OCI-LY1 (cell line): ENCODE measurements around the gene RALGPS1.

Source experiments
- H2AFZ ChIP-seq: fragments of 200-600 bp; sonication (generic), shearing (Covaris generic); 2 replicates; pipeline ENCODE4 v1.6.0; 2014; ENCODE audit warnings: antibody characterized with exemption, mild to moderate bottlenecking, low read length
- H3F3A ChIP-seq: fragments of 200-600 bp; sonication (generic), shearing (Covaris generic); 2 replicates; pipeline ENCODE4 v1.6.0; 2014; ENCODE audit warnings: mild to moderate bottlenecking, antibody characterized with exemption, low read length, moderate library complexity; ENCODE audit not compliant: insufficient read depth
- H3K27ac ChIP-seq: fragments of 200-600 bp; sonication (generic); 2 replicates; pipeline ENCODE4 v1.5.1; 2014; ENCODE audit warnings: low read length, mixed run types, mild to moderate bottlenecking, low read depth; ENCODE audit not compliant: poor library complexity, severe bottlenecking
- H3K27me3 ChIP-seq: fragments of 200-600 bp; sonication (generic); 2 replicates; pipeline ENCODE4 v1.6.0; 2014; ENCODE audit warnings: antibody characterized with exemption, mild to moderate bottlenecking, low read length, moderate library complexity; ENCODE audit not compliant: insufficient read depth
- H3K36me3 ChIP-seq: fragments of 200-600 bp; sonication (generic); 2 replicates; pipeline ENCODE4 v1.6.1; 2014; ENCODE audit warnings: mild to moderate bottlenecking, antibody characterized with exemption, low read length, moderate library complexity, mixed read lengths; ENCODE audit not compliant: insufficient read depth
- H3K4me1 ChIP-seq: fragments of 200-600 bp; sonication (generic); 2 replicates; pipeline ENCODE4 v1.5.1; 2014; ENCODE audit warnings: mild to moderate bottlenecking, low read length, moderate library complexity; ENCODE audit not compliant: insufficient read depth, severe bottlenecking
- H3K4me2 ChIP-seq: fragments of 200-600 bp; sonication (generic), shearing (Covaris generic); 2 replicates; pipeline ENCODE4 v1.6.1; 2014; ENCODE audit warnings: low read length
- H3K4me3 ChIP-seq: fragments of 200-600 bp; sonication (generic); 2 replicates; pipeline ENCODE4 v1.5.1; 2014; ENCODE audit warnings: low read length, low read depth, mild to moderate bottlenecking, mixed read lengths; ENCODE audit not compliant: poor library complexity, severe bottlenecking
- H3K79me2 ChIP-seq: fragments of 200-600 bp; shearing (Covaris generic); 2 replicates; pipeline ENCODE4 v1.6.1; 2016; ENCODE audit warnings: mixed run types, low read length, mixed read lengths; ENCODE audit not compliant: insufficient read depth
- H3K9ac ChIP-seq: fragments of 200-600 bp; sonication (generic), shearing (Covaris generic); 2 replicates; pipeline ENCODE4 v1.6.1; 2014; ENCODE audit warnings: mild to moderate bottlenecking, low read length, mixed read lengths
- H3K9me2 ChIP-seq: fragments of 200-600 bp; sonication (generic), shearing (Covaris generic); 2 replicates; pipeline ENCODE4 v1.6.1; 2014; ENCODE audit warnings: low read depth, mild to moderate bottlenecking, low read length, mixed read lengths
- H3K9me3 ChIP-seq: fragments of 200-600 bp; shearing (Covaris generic); 2 replicates; pipeline ENCODE4 v1.6.1; 2014; ENCODE audit warnings: low read length, mixed read lengths
- H4K20me1 ChIP-seq: fragments of 200-600 bp; sonication (generic), shearing (Covaris generic); 2 replicates; pipeline ENCODE4 v1.6.0; 2016; ENCODE audit warnings: mild to moderate bottlenecking, low read length; ENCODE audit not compliant: insufficient read depth
- EZH2 ChIP-seq: fragments of 200-600 bp; sonication (generic), shearing (Covaris generic); IDR thresholded peaks from 2 replicates; pipeline ENCODE4 v1.8.0; 2017; ENCODE audit warnings: borderline replicate concordance, mixed run types, mild to moderate bottlenecking, antibody characterized with exemption, low read length, moderate library complexity, mixed read lengths
- TF ChIP-seq, protein P1 (sequence below): fragments of 200-600 bp; sonication (generic), shearing (Covaris generic); IDR thresholded peaks from 2 replicates; pipeline ENCODE4 v1.5.1; 2017; ENCODE audit warnings: mild to moderate bottlenecking, antibody characterized with exemption, low read length, moderate library complexity, mixed read lengths

Gene RALGPS1

DNA sequence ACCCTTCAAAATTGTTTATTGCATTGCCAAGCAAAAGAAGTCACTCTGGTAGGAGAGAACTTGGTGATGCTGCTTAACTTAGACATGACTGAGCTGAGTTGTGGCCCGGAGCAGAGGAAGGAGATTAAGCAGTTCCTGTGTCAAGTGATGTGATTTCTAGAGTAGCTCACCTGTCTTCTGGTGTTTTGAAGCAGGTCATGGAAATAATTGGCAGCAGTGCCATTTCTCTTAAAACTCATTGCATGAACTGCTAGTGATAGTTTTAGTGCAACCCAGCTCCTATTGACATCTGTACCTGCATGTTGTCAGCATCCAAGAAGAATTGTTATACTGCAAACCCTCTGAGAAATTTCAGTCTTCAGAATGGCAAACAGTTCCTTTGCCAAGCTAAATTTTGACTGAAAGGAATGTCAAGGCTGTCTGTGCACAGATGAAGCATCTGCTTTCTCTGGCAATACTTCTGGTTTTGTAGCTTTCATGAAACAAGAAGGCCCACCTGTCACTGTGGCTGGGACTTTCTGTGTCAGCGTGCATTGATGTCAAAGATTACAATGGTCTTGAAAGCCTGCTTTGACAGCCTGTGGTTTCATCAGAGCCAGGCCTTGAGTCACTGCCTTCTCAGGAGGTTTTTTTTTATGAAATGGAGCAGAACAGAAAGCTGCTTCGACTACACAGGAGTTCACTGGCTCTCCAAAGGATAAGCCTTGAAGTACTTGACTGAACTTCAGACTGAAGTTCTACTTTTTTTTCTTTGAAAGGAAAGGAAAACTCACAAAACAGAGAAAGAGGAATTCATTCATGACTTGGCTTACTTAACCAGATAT, 90.6 kb downstream of the RALGPS1 start:
- H3K9me3 ChIP-seq, result no peaks in the 10 kb centered on the region
- H3K27ac ChIP-seq, result no peak overlapping the region
- no peaks in the 10 kb centered on the region for H3K36me3 ChIP-seq
- H3K27me3 ChIP-seq, result no peaks in the 10 kb centered on the region
- no peaks in the 10 kb centered on the region for H3F3A ChIP-seq
- no peak overlapping the region for H3K4me3 ChIP-seq
- H3K9ac ChIP-seq, result no peak overlapping the region
- no peak overlapping the region for H3K4me2 ChIP-seq
- no peaks in the 10 kb centered on the region for H3K79me2 ChIP-seq
- no peaks in the 10 kb centered on the region for H4K20me1 ChIP-seq
- no peaks in the 10 kb centered on the region for H3K9me2 ChIP-seq
- TF ChIP-seq EZH2, result no peak
- TF ChIP-seq, protein P1, sequence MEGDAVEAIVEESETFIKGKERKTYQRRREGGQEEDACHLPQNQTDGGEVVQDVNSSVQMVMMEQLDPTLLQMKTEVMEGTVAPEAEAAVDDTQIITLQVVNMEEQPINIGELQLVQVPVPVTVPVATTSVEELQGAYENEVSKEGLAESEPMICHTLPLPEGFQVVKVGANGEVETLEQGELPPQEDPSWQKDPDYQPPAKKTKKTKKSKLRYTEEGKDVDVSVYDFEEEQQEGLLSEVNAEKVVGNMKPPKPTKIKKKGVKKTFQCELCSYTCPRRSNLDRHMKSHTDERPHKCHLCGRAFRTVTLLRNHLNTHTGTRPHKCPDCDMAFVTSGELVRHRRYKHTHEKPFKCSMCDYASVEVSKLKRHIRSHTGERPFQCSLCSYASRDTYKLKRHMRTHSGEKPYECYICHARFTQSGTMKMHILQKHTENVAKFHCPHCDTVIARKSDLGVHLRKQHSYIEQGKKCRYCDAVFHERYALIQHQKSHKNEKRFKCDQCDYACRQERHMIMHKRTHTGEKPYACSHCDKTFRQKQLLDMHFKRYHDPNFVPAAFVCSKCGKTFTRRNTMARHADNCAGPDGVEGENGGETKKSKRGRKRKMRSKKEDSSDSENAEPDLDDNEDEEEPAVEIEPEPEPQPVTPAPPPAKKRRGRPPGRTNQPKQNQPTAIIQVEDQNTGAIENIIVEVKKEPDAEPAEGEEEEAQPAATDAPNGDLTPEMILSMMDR, result no peak
- H3K4me1 ChIP-seq, result no peaks in the 10 kb centered on the region
- no peak overlapping the region for H2AFZ ChIP-seq

DNA sequence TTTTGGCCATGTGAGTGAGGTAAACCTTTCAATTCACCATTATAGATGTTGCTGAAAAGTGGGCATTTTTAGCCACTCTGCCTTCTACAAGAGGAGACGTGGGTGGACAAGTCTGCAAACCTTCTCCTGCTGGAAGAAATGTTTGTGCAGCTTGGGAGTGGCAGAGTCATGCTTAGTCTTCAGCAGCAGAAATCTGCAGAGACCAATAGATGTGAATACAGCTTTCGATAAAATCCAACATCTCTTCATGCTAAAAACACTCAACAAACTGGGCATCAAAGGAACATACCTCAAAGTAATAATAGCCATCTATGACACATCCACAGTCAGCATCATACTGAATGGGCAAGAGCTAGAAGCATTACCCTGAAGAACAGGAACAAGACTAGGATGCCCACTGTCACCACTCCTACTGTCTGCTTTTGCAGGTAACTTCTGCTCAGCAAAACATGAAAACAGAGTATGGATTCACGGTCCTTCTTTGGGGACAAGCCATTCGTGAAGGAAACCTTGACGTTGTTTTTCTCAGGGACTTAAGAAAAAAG, 91.3 kb downstream of the RALGPS1 start:
- no peak overlapping the region for H3K4me2 ChIP-seq

DNA sequence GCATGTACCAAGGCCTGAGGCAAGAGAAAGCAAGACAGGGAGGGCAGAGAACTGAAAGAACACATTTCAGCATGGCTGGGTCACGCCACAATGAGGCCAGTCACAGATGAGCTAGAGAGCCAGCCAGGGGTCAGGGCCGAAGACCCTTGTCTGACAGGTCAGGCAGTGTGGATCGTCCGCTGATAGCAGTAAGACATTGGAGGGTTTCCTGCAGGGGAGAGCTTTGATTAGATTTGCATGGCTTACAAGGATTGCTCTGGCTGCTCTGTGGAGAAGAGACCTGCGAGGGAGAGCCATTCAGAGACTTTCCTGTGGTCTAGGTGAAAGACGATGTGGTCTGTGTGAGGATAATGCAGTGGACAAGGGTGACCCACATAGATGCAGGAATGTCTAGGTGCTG, 93.1 kb downstream of the RALGPS1 start:
- H3K4me1 ChIP-seq, result no peaks in the 10 kb centered on the region
- no peak overlapping the region for H3K9ac ChIP-seq
- no peaks in the 10 kb centered on the region for H3K9me2 ChIP-seq
- no peaks in the 10 kb centered on the region for H3K36me3 ChIP-seq
- H3K79me2 ChIP-seq, result no peaks in the 10 kb centered on the region
- H2AFZ ChIP-seq, result no peak overlapping the region
- H3K9me3 ChIP-seq, result no peaks in the 10 kb centered on the region
- no peaks in the 10 kb centered on the region for H4K20me1 ChIP-seq
- H3K27ac ChIP-seq, result no peak overlapping the region
- no peak overlapping the region for H3K4me3 ChIP-seq
- H3K27me3 ChIP-seq, result no peaks in the 10 kb centered on the region
- TF ChIP-seq, protein P1, result no peak
- TF ChIP-seq EZH2, result no peak
- H3K4me2 ChIP-seq, result no peak overlapping the region
- H3F3A ChIP-seq, result no peaks in the 10 kb centered on the region

More for the DNA sequence above, 91.3 kb downstream of the RALGPS1 start:
- Histone ChIP-seq H3K79me2 (no peaks in the 10 kb centered on the region), H2AFZ (no peak overlapping the region), H3K9me2 (no peaks in the 10 kb centered on the region), H3F3A (no peaks in the 10 kb centered on the region), H3K4me3 (no peak overlapping the region), H4K20me1 (no peaks in the 10 kb centered on the region), H3K9ac (no peak overlapping the region), H3K36me3 (no peaks in the 10 kb centered on the region), H3K27me3 (no peaks in the 10 kb centered on the region), H3K4me1 (no peaks in the 10 kb centered on the region), H3K9me3 (no peaks in the 10 kb centered on the region), H3K27ac (no peak overlapping the region)
- no peak for TF ChIP-seq EZH2
- TF ChIP-seq, protein P1, result no peak
